ENCODE results near the gene AIFM3.
"Not testable (repeated sequence)": the region's sequence is repeated elsewhere in the genome, so short reads cannot be mapped to it uniquely, and the experiment has no call there.

The AIFM3 gene

DNA sequence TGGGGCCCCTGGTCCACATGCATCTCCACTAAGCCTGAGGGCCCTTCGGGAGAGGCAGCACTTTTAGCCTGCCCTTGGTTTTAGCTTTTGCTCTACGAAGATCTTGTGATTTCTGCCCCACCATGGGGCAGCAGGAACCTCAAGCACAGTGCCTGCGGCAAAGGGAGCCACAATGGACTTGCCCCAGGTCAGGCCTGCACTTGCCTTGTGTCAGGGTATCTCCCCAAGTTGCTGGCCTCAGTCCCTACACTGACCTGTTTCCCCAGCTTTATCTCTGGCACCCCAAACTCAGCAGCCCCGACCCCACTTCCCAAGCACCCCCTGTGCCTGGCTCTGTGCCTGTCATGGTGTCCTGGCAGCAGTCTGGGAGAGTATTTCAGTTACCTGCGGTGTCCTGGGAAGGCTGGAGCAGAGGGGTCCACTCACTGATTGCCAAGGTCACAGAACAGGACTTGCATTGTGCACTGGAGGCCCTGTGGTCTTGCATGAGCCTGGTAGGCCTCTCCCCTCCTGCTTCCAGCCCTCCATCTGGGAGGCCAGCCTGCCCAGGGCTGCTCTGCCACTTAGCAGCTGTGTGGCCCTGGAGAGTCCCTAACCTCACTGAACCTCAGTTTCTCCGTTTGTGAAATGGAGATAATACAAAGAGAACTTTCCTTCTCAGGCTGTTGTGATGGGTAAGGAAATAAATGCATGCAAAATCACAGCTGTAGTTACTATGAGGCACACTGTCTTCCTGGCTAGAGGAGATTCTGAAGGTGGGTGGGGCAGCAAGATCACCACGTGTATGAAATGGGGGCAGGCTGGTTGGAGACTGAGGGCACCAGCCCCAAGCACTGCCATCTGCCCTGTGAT is 3.6 kb upstream of the AIFM3 start:
- H3K9ac ChIP-seq (ENCODE audit: low read length): no peak overlapping the region
- no peaks in the 10 kb centered on the region for H3K4me1 ChIP-seq (ENCODE audit: insufficient read depth, low read length)
- H3K27ac ChIP-seq (ENCODE audit: low read depth, low read length): no peak overlapping the region
- H3K27me3 ChIP-seq (ENCODE audit: control insufficient read depth in 1 of 2, insufficient read depth in 2 of 2, low read length in 2 of 2): peaks cover 0 to 13% of the 10 kb centered on the region in 2 donors
- no peak overlapping the region for H3K4me3 ChIP-seq (ENCODE audit: low read depth in 1 of 2, low read length in 2 of 2)
- H3K36me3 ChIP-seq (ENCODE audit: insufficient read depth, low read length): no peaks in the 10 kb centered on the region
- H3K9me3 ChIP-seq (ENCODE audit: low read length): no peaks in the 10 kb centered on the region

DNA sequence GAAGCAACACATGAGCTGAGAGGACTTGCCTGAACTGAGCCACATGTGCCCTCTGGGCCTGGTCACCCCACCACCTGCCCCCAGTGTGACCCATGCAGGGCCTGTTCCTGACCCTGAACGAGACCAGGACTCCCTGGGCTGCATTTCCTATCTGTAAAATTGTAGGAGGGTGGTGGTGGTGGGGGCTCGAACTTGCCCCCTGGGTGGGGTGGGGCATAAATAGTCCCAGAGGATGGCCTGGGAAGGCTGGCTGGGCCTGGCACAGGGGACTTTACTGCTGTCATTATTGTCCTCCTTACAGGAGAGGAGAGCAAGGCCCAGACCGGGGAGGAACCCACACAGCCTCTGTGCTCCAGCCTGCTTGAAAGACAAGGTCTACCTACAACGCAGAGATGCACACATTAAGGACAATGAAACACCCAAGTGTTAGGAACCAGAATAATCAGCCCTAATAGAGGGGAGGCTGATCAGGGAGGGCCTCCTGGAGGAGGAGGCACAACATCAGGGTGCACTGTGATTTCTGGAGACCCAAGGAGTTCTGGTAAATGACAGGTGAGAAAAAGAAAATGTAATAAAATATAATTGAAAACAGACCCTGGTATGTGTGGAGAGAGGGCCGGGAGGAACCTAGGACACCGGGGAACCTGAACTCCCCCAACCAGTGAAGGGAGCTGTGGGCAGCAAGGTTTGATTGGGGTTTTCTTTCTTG is 2.8 kb upstream of the AIFM3 start:
- H3K27me3 ChIP-seq (ENCODE audit: control insufficient read depth in 1 of 2, insufficient read depth in 2 of 2, low read length in 2 of 2): peaks cover 0 to 13% of the 10 kb centered on the region in 2 donors

DNA sequence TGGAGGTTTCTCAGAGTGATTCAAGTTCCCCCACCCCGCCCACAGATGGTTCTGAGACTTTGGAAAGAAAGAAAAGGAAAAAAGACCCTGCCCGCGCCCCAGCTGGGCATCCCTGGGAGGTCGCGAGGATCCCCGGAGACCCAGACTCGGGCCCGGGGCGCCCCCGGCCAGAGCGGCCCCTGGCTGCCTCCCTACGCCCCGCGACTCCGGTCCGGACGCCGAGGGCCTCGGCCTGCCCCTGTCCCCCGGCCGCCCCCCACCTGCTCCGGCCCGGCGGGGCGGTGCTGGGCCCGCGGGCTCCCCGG is 2.3 kb upstream of the AIFM3 start:
- Histone ChIP-seq H3K4me1 (ENCODE audit: insufficient read depth, low read length) (no peaks in the 10 kb centered on the region), H3K9ac (ENCODE audit: low read length) (no peak overlapping the region), H3K36me3 (ENCODE audit: insufficient read depth, low read length) (no peaks in the 10 kb centered on the region), H3K4me3 (ENCODE audit: low read depth in 1 of 2, low read length in 2 of 2) (no peak overlapping the region), H3K27me3 (ENCODE audit: control insufficient read depth in 1 of 2, insufficient read depth in 2 of 2, low read length in 2 of 2) (peaks cover 0 to 13% of the 10 kb centered on the region in 2 donors), H3K9me3 (ENCODE audit: low read length) (no peaks in the 10 kb centered on the region), H3K27ac (ENCODE audit: low read depth, low read length) (no peak overlapping the region)

More for the DNA sequence above, 2.8 kb upstream of the AIFM3 start:
- Histone ChIP-seq H3K4me1 (ENCODE audit: insufficient read depth, low read length) (no peaks in the 10 kb centered on the region), H3K4me3 (ENCODE audit: low read depth in 1 of 2, low read length in 2 of 2) (no peak overlapping the region), H3K36me3 (ENCODE audit: insufficient read depth, low read length) (no peaks in the 10 kb centered on the region), H3K9me3 (ENCODE audit: low read length) (no peaks in the 10 kb centered on the region), H3K27ac (ENCODE audit: low read depth, low read length) (no peak overlapping the region), H3K9ac (ENCODE audit: low read length) (no peak overlapping the region)

GRCh38 chr22:20965104-20965887 is 1.8 kb upstream of the AIFM3 start:
- Histone ChIP-seq H3K4me3 (ENCODE audit: low read depth in 1 of 2, low read length in 2 of 2) (peak overlapping the region; percentile 23 to 32), H3K9ac (ENCODE audit: low read length) (no peak overlapping the region), H3K9me3 (ENCODE audit: low read length) (no peaks in the 10 kb centered on the region), H3K36me3 (ENCODE audit: insufficient read depth, low read length) (no peaks in the 10 kb centered on the region), H3K27ac (ENCODE audit: low read depth, low read length) (no peak overlapping the region), H3K27me3 (ENCODE audit: control insufficient read depth in 1 of 2, insufficient read depth in 2 of 2, low read length in 2 of 2) (peaks cover 0 to 13% of the 10 kb centered on the region in 2 donors), H3K4me1 (ENCODE audit: insufficient read depth, low read length) (no peaks in the 10 kb centered on the region)

DNA sequence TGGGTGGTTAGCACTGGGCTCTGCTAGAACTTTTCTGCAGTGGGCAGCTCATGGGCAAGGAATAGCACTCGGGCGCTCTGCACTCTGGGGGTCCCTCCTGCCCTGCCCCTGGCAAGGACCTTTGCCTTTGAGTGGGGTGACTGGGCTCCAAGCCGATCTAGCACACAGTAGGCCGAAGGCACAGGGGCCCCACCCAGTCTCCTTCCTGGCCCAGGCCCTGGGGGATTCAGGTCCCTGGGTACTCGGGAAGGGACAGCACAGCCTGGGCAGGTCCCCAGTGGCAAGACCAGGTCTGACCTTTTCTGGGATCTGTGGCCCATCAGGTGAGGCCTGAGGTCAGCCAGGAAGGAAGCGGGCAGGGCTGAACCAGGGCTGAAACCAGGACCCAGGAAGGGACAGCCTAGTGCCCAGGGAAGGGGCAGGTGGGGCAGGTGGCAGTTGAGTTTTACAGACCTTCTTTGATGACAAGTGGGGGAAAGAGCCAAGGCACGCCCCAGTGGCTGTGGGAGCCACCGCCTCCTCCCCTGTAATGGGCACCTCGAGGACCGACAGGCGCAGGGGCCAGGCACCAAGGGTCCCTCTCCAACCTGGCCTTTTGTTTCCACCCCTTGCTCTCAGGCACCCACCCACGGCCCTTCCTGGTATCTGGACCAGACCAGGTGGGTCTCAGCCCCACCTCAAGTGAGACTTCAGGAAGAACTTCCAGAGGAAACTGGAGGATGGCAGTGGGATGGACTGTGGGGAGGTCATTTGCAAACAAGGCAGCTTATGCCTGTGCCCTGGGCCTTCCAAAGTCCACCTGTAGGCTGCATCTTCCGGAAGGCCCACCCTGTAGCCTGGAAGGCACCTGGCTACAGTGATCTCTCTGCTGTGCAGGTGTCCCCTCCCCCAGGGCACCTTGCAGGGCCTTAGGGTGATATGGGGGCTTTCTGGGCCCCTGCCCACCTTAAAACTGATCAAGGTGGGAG is 883 bp upstream of the AIFM3 start:
- H3K27me3 ChIP-seq (ENCODE audit: control insufficient read depth in 1 of 2, insufficient read depth in 2 of 2, low read length in 2 of 2): peaks cover 0 to 13% of the 10 kb centered on the region in 2 donors

GRCh38 chr22:20967697-20968211 is 699 bp downstream of the AIFM3 start:
- H3K27ac ChIP-seq (ENCODE audit: low read depth, low read length): no peak overlapping the region
- no peak overlapping the region for H3K9ac ChIP-seq (ENCODE audit: low read length)
- H3K4me3 ChIP-seq (ENCODE audit: low read depth in 1 of 2, low read length in 2 of 2): no peak overlapping the region

More for the DNA sequence above, 883 bp upstream of the AIFM3 start:
- no peaks in the 10 kb centered on the region for H3K36me3 ChIP-seq (ENCODE audit: insufficient read depth, low read length)
- H3K27ac ChIP-seq (ENCODE audit: low read depth, low read length): no peak overlapping the region
- no peaks in the 10 kb centered on the region for H3K4me1 ChIP-seq (ENCODE audit: insufficient read depth, low read length)
- no peak overlapping the region for H3K4me3 ChIP-seq (ENCODE audit: low read depth in 1 of 2, low read length in 2 of 2)
- no peak overlapping the region for H3K9ac ChIP-seq (ENCODE audit: low read length)
- H3K9me3 ChIP-seq (ENCODE audit: low read length): no peaks in the 10 kb centered on the region

DNA sequence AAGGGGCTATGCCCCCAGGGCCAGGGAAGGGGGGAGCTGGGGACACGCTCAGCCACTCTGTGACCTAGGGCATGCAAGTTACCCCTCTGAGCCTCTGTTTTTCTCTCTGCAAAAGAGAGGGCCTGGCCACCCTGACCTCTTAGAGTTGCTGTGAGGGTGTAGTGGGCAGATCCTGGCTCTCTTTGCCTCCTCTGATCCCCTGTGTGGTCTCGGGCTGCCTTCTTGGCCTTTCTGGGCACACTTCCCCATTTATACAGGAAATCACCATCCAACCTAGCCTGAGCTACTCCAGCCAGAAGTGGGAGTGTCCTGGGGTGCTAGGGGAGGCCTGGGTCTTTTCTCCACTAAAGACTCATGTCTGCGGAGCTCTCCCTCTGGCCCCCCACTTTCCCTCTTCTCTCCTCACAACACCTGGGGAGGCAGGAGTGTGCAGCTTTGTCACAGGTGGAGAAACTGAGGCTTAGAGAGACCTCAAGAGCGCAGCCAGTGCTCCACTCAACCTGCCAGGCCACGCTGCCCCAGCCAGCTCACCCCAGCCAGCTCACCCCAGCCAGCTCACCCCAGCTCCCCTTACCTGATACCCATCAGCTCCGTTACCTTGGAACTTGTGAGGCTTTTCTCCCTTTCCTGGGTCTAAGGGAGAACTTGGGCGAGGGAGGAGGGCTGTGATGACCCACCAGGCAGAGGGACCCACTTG is 1.4 kb downstream of the AIFM3 start:
- H3K9me3 ChIP-seq (ENCODE audit: low read length): no peaks in the 10 kb centered on the region
- H3K9ac ChIP-seq (ENCODE audit: low read length): no peak overlapping the region
- H3K27me3 ChIP-seq (ENCODE audit: control insufficient read depth in 1 of 2, insufficient read depth in 2 of 2, low read length in 2 of 2): peaks cover 0 to 12% of the 10 kb centered on the region in 2 donors
- H3K27ac ChIP-seq (ENCODE audit: low read depth, low read length): no peak overlapping the region
- H3K4me1 ChIP-seq (ENCODE audit: insufficient read depth, low read length): no peaks in the 10 kb centered on the region
- H3K36me3 ChIP-seq (ENCODE audit: insufficient read depth, low read length): no peaks in the 10 kb centered on the region
- no peak overlapping the region for H3K4me3 ChIP-seq (ENCODE audit: low read depth in 1 of 2, low read length in 2 of 2)

More at GRCh38 chr22:20967697-20968211, 699 bp downstream of the AIFM3 start:
- Histone ChIP-seq H3K27me3 (ENCODE audit: control insufficient read depth in 1 of 2, insufficient read depth in 2 of 2, low read length in 2 of 2) (peaks cover 0 to 13% of the 10 kb centered on the region in 2 donors), H3K9me3 (ENCODE audit: low read length) (no peaks in the 10 kb centered on the region), H3K4me1 (ENCODE audit: insufficient read depth, low read length) (no peaks in the 10 kb centered on the region), H3K36me3 (ENCODE audit: insufficient read depth, low read length) (no peaks in the 10 kb centered on the region)

GRCh38 chr22:20970939-20971657 is 4.0 kb downstream of the AIFM3 start:
- Histone ChIP-seq H3K9me3 (ENCODE audit: low read length) (no peaks in the 10 kb centered on the region), H3K27me3 (ENCODE audit: control insufficient read depth in 1 of 2, insufficient read depth in 2 of 2, low read length in 2 of 2) (no peaks in the 10 kb centered on the region), H3K4me1 (ENCODE audit: insufficient read depth, low read length) (no peaks in the 10 kb centered on the region), H3K9ac (ENCODE audit: low read length) (no peak overlapping the region), H3K4me3 (ENCODE audit: low read depth in 1 of 2, low read length in 2 of 2) (no peak overlapping the region), H3K36me3 (ENCODE audit: insufficient read depth, low read length) (no peaks in the 10 kb centered on the region), H3K27ac (ENCODE audit: low read depth, low read length) (no peak overlapping the region)

DNA sequence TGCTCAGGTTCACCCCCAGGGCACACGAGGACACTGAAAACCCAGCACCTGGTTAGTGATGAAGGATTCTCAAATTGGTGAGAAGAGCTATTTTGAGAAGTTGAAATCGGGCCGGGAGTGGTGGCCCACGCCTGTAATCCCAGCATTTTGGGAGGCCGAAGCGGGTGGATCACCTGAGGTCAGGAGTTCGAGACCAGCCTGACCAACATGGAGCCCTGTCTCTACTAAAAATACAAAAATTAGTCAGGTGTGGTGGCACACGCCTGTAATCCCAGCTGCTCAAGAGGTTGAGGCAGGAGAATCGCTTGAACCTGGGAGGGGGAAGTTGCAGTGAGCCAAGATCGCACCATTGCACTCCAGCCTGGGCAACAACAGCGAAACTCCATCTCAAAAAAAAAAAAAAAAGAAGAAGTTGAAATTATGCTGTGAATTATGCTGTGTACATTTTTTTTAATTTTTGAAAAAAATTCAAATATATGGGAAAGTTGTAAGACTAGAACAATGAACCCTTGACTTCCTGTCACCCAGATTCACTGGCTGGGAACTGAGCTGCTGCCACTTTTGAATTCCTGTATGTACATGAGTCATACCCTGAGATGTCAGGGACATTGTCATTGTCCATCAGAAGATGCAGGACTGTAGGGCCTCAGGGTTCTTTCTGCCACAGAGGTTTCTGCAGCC is 5.1 kb downstream of the AIFM3 start:
- not testable (repeated sequence) for H3K36me3 ChIP-seq (ENCODE audit: insufficient read depth, low read length); H3K4me1 ChIP-seq (ENCODE audit: insufficient read depth, low read length); H3K4me3 ChIP-seq (ENCODE audit: low read depth in 1 of 2, low read length in 2 of 2); H3K27ac ChIP-seq (ENCODE audit: low read depth, low read length); H3K27me3 ChIP-seq (ENCODE audit: control insufficient read depth in 1 of 2, insufficient read depth in 2 of 2, low read length in 2 of 2); H3K9me3 ChIP-seq (ENCODE audit: low read length); H3K9ac ChIP-seq (ENCODE audit: low read length)
